ENCODE results near the gene SNRPA1.

Gene SNRPA1

GRCh38 chr15:101266034-101266433, 29.0 kb downstream of the SNRPA1 start:
- Histone ChIP-seq H3K36me3 (ENCODE audit: control insufficient read depth, low read depth, low read length) (peaks cover 8% of the 10 kb centered on the region), H3K27ac (ENCODE audit: low read length) (no peak overlapping the region), H3K4me3 (ENCODE audit: low read length) (no peak overlapping the region), H3K27me3 (ENCODE audit: control insufficient read depth, insufficient read depth, low read length) (no peaks in the 10 kb centered on the region), H3K4me1 (ENCODE audit: control insufficient read depth, low read depth, low read length) (peaks cover 3% of the 10 kb centered on the region), H3K9ac (ENCODE audit: low read length) (no peak overlapping the region), H3K9me3 (ENCODE audit: control insufficient read depth, low read depth, low read length) (no peaks in the 10 kb centered on the region)

GRCh38 chr15:101264911-101265641, 30.0 kb downstream of the SNRPA1 start:
- Histone ChIP-seq H3K9ac (ENCODE audit: low read length) (no peak overlapping the region), H3K27ac (ENCODE audit: low read length) (no peak overlapping the region), H3K9me3 (ENCODE audit: control insufficient read depth, low read depth, low read length) (no peaks in the 10 kb centered on the region), H3K27me3 (ENCODE audit: control insufficient read depth, insufficient read depth, low read length) (no peaks in the 10 kb centered on the region), H3K36me3 (ENCODE audit: control insufficient read depth, low read depth, low read length) (no peaks in the 10 kb centered on the region), H3K4me1 (ENCODE audit: control insufficient read depth, low read depth, low read length) (peaks cover 3% of the 10 kb centered on the region), H3K4me3 (ENCODE audit: low read length) (no peak overlapping the region)

- H3K4me1 ChIP-seq (ENCODE audit: control insufficient read depth, low read depth, low read length): peaks cover 3% of the 10 kb centered on the region
- no peak overlapping the region for H3K9ac ChIP-seq (ENCODE audit: low read length)
- H3K4me3 ChIP-seq (ENCODE audit: low read length): no peak overlapping the region
- H3K9me3 ChIP-seq (ENCODE audit: control insufficient read depth, low read depth, low read length): no peaks in the 10 kb centered on the region
- no peak overlapping the region for H3K27ac ChIP-seq (ENCODE audit: low read length)
- no peaks in the 10 kb centered on the region for H3K36me3 ChIP-seq (ENCODE audit: control insufficient read depth, low read depth, low read length)
- H3K27me3 ChIP-seq (ENCODE audit: control insufficient read depth, insufficient read depth, low read length): no peaks in the 10 kb centered on the region
These were observed 31.0 kb downstream of the SNRPA1 start for GRCh38 chr15:101264011-101264410.

- Histone ChIP-seq H3K36me3 (ENCODE audit: control insufficient read depth, low read depth, low read length) (no peaks in the 10 kb centered on the region), H3K4me1 (ENCODE audit: control insufficient read depth, low read depth, low read length) (peaks cover 7% of the 10 kb centered on the region), H3K9me3 (ENCODE audit: control insufficient read depth, low read depth, low read length) (no peaks in the 10 kb centered on the region)
These were observed 32.5 kb downstream of the SNRPA1 start for GRCh38 chr15:101262551-101262950.

GRCh38 chr15:101258238-101259144, 36.6 kb downstream of the SNRPA1 start:
- H3K4me1 ChIP-seq (ENCODE audit: control insufficient read depth, low read depth, low read length): peaks cover 9% of the 10 kb centered on the region
- no peaks in the 10 kb centered on the region for H3K9me3 ChIP-seq (ENCODE audit: control insufficient read depth, low read depth, low read length)
- H3K27ac ChIP-seq (ENCODE audit: low read length): no peak overlapping the region
- H3K9ac ChIP-seq (ENCODE audit: low read length): no peak overlapping the region
- H3K27me3 ChIP-seq (ENCODE audit: control insufficient read depth, insufficient read depth, low read length): no peaks in the 10 kb centered on the region
- no peaks in the 10 kb centered on the region for H3K36me3 ChIP-seq (ENCODE audit: control insufficient read depth, low read depth, low read length)
- no peak overlapping the region for H3K4me3 ChIP-seq (ENCODE audit: low read length)

More at GRCh38 chr15:101262551-101262950, 32.5 kb downstream of the SNRPA1 start:
- no peak overlapping the region for H3K27ac ChIP-seq (ENCODE audit: low read length)
- H3K9ac ChIP-seq (ENCODE audit: low read length): no peak overlapping the region
- H3K27me3 ChIP-seq (ENCODE audit: control insufficient read depth, insufficient read depth, low read length): no peaks in the 10 kb centered on the region
- H3K4me3 ChIP-seq (ENCODE audit: low read length): no peak overlapping the region

- H3K27me3 ChIP-seq (ENCODE audit: control insufficient read depth, insufficient read depth, low read length): peaks cover 11% of the 10 kb centered on the region
- H3K4me1 ChIP-seq (ENCODE audit: control insufficient read depth, low read depth, low read length): peaks cover 12% of the 10 kb centered on the region
- no peaks in the 10 kb centered on the region for H3K9me3 ChIP-seq (ENCODE audit: control insufficient read depth, low read depth, low read length)
- no peak overlapping the region for H3K9ac ChIP-seq (ENCODE audit: low read length)
- no peak overlapping the region for H3K4me3 ChIP-seq (ENCODE audit: low read length)
- H3K27ac ChIP-seq (ENCODE audit: low read length): no peak overlapping the region
- no peaks in the 10 kb centered on the region for H3K36me3 ChIP-seq (ENCODE audit: control insufficient read depth, low read depth, low read length)
These were observed 38.3 kb downstream of the SNRPA1 start for GRCh38 chr15:101256757-101257156.

- Histone ChIP-seq H3K4me3 (ENCODE audit: low read length) (no peak overlapping the region), H3K27me3 (ENCODE audit: control insufficient read depth, insufficient read depth, low read length) (peaks cover 11% of the 10 kb centered on the region)
These were observed 39.3 kb downstream of the SNRPA1 start for GRCh38 chr15:101255615-101256241.

GRCh38 chr15:101255051-101255395, 40.0 kb downstream of the SNRPA1 start:
- no peaks in the 10 kb centered on the region for H3K36me3 ChIP-seq (ENCODE audit: control insufficient read depth, low read depth, low read length)
- no peak overlapping the region for H3K27ac ChIP-seq (ENCODE audit: low read length)
- no peak overlapping the region for H3K4me3 ChIP-seq (ENCODE audit: low read length)
- H3K9me3 ChIP-seq (ENCODE audit: control insufficient read depth, low read depth, low read length): no peaks in the 10 kb centered on the region
- peaks cover 11% of the 10 kb centered on the region for H3K27me3 ChIP-seq (ENCODE audit: control insufficient read depth, insufficient read depth, low read length)
- no peak overlapping the region for H3K9ac ChIP-seq (ENCODE audit: low read length)
- peaks cover 12% of the 10 kb centered on the region for H3K4me1 ChIP-seq (ENCODE audit: control insufficient read depth, low read depth, low read length)

More at GRCh38 chr15:101255615-101256241, 39.3 kb downstream of the SNRPA1 start:
- Histone ChIP-seq H3K9me3 (ENCODE audit: control insufficient read depth, low read depth, low read length) (no peaks in the 10 kb centered on the region), H3K36me3 (ENCODE audit: control insufficient read depth, low read depth, low read length) (no peaks in the 10 kb centered on the region), H3K9ac (ENCODE audit: low read length) (no peak overlapping the region), H3K27ac (ENCODE audit: low read length) (no peak overlapping the region), H3K4me1 (ENCODE audit: control insufficient read depth, low read depth, low read length) (peaks cover 12% of the 10 kb centered on the region)

- Histone ChIP-seq H3K9me3 (ENCODE audit: control insufficient read depth, low read depth, low read length) (no peaks in the 10 kb centered on the region), H3K36me3 (ENCODE audit: control insufficient read depth, low read depth, low read length) (no peaks in the 10 kb centered on the region), H3K27me3 (ENCODE audit: control insufficient read depth, insufficient read depth, low read length) (peaks cover 11% of the 10 kb centered on the region), H3K4me3 (ENCODE audit: low read length) (no peak overlapping the region), H3K9ac (ENCODE audit: low read length) (no peak overlapping the region), H3K4me1 (ENCODE audit: control insufficient read depth, low read depth, low read length) (peaks cover 12% of the 10 kb centered on the region), H3K27ac (ENCODE audit: low read length) (no peak overlapping the region)
These were observed 40.6 kb downstream of the SNRPA1 start for GRCh38 chr15:101254157-101255050.

GRCh38 chr15:101252836-101253235, 42.2 kb downstream of the SNRPA1 start:
- no peak overlapping the region for H3K27ac ChIP-seq (ENCODE audit: low read length)
- peaks cover 10% of the 10 kb centered on the region for H3K4me1 ChIP-seq (ENCODE audit: control insufficient read depth, low read depth, low read length)
- no peaks in the 10 kb centered on the region for H3K36me3 ChIP-seq (ENCODE audit: control insufficient read depth, low read depth, low read length)
- H3K9me3 ChIP-seq (ENCODE audit: control insufficient read depth, low read depth, low read length): no peaks in the 10 kb centered on the region
- H3K9ac ChIP-seq (ENCODE audit: low read length): no peak overlapping the region
- H3K27me3 ChIP-seq (ENCODE audit: control insufficient read depth, insufficient read depth, low read length): peaks cover 11% of the 10 kb centered on the region
- H3K4me3 ChIP-seq (ENCODE audit: low read length): peak overlapping the region; percentile 42
